Astrocyte (in vitro differentiated cells and primary cell): ENCODE measurements around the gene PLSCR2. TPM values are rescaled to one million over a fixed set of nuclear protein-coding genes. Genes with fewer than 3 reads are reported as not detected.
"Not testable (repeated sequence)": the region's sequence is repeated elsewhere in the genome, so short reads cannot be mapped to it uniquely, and the experiment has no call there.

Experiments used
- DNase-seq: peaks from one replicate; pipeline ENCODE4 v3.0.0-alpha.2; 2010; ENCODE audit warnings: low read depth
- FAIRE-seq: peaks from 2 replicates; lab custom pipeline; 2011; peaks lifted over from hg19 to GRCh38; lab: Jason Lieb, UNC
- H2AFZ ChIP-seq: 2 replicates; pipeline ENCODE4 v1.6.0; 2012; ENCODE audit warnings: low read depth, low read length, inconsistent platforms
- H3K27ac ChIP-seq: 2 replicates; pipeline ENCODE4 v1.5.1; 2011; ENCODE audit warnings: low read depth, low read length, inconsistent platforms
- H3K27me3 ChIP-seq: 2 replicates; pipeline ENCODE4 v1.6.0; 2011; ENCODE audit warnings: low read length, inconsistent platforms; ENCODE audit not compliant: insufficient read depth
- H3K36me3 ChIP-seq: 2 replicates; pipeline ENCODE4 v1.5.1; 2011; ENCODE audit warnings: low read length, inconsistent platforms; ENCODE audit not compliant: insufficient read depth
- H3K4me1 ChIP-seq: 2 replicates; pipeline ENCODE4 v1.5.1; 2011; ENCODE audit warnings: low read length, inconsistent platforms; ENCODE audit not compliant: insufficient read depth
- H3K4me2 ChIP-seq: 2 replicates; pipeline ENCODE4 v1.6.0; 2012; ENCODE audit warnings: low read length, inconsistent platforms
- H3K4me3 ChIP-seq: 2 replicates; pipeline ENCODE4 v1.5.1; 2011; ENCODE audit warnings: low read depth, mild to moderate bottlenecking, low read length, inconsistent platforms; ENCODE audit not compliant: insufficient read depth
- H3K79me2 ChIP-seq: 2 replicates; pipeline ENCODE4 v1.6.0; 2012; ENCODE audit warnings: mild to moderate bottlenecking, low read length, inconsistent platforms; ENCODE audit not compliant: insufficient read depth
- H3K9ac ChIP-seq: 2 replicates; pipeline ENCODE4 v1.6.0; 2012; ENCODE audit warnings: mild to moderate bottlenecking, low read length, inconsistent platforms
- H3K9me3 ChIP-seq: 2 replicates; pipeline ENCODE4 v1.5.1; 2012; ENCODE audit warnings: low read depth, mild to moderate bottlenecking, low read length, inconsistent platforms; ENCODE audit not compliant: insufficient read depth
- H4K20me1 ChIP-seq: 2 replicates; pipeline ENCODE4 v1.6.0; 2012; ENCODE audit warnings: low read length, inconsistent platforms; ENCODE audit not compliant: insufficient read depth
- H3K27ac Mint-ChIP-seq: one replicate; pipeline ENCODE4 v1.8.0; 2021; ENCODE audit warnings: mild to moderate bottlenecking, mixed read lengths; ENCODE audit not compliant: unreplicated experiment
- H3K27me3 Mint-ChIP-seq: one replicate; pipeline ENCODE4 v1.8.0; 2021; ENCODE audit warnings: low read depth, mixed read lengths; ENCODE audit not compliant: unreplicated experiment
- H3K36me3 Mint-ChIP-seq: one replicate; pipeline ENCODE4 v1.8.0; 2021; ENCODE audit warnings: low read depth, mixed read lengths; ENCODE audit not compliant: unreplicated experiment
- H3K4me1 Mint-ChIP-seq: one replicate; pipeline ENCODE4 v1.8.0; 2021; ENCODE audit warnings: low read depth, mixed read lengths; ENCODE audit not compliant: unreplicated experiment
- H3K4me3 Mint-ChIP-seq: one replicate; pipeline ENCODE4 v1.8.0; 2021; ENCODE audit warnings: mild to moderate bottlenecking, moderate library complexity, mixed read lengths; ENCODE audit not compliant: unreplicated experiment
- H3K9me3 Mint-ChIP-seq: one replicate; pipeline ENCODE4 v1.8.0; 2021; ENCODE audit warnings: mild to moderate bottlenecking, mixed read lengths; ENCODE audit not compliant: unreplicated experiment
- EZH2 ChIP-seq: IDR thresholded peaks from 2 replicates; pipeline ENCODE4 v1.6.1; 2012; ENCODE audit warnings: mild to moderate bottlenecking, low read length, inconsistent platforms; ENCODE audit not compliant: insufficient read depth
- total RNA-seq: library from RNA; stranded (reverse); gene quantifications from 2 replicates; pipeline ENCODE4 v1.2.1, GENCODE V29; 2021
- TF ChIP-seq, protein P1 (sequence below): IDR thresholded peaks from 2 replicates; pipeline ENCODE4 v1.5.1; 2011; ENCODE audit warnings: low read depth, mild to moderate bottlenecking, inconsistent platforms, low read length, moderate library complexity; ENCODE audit not compliant: insufficient read depth

PLSCR2 gene
- total RNA-seq, 1 donor from 2014 or later = not detected

DNA sequence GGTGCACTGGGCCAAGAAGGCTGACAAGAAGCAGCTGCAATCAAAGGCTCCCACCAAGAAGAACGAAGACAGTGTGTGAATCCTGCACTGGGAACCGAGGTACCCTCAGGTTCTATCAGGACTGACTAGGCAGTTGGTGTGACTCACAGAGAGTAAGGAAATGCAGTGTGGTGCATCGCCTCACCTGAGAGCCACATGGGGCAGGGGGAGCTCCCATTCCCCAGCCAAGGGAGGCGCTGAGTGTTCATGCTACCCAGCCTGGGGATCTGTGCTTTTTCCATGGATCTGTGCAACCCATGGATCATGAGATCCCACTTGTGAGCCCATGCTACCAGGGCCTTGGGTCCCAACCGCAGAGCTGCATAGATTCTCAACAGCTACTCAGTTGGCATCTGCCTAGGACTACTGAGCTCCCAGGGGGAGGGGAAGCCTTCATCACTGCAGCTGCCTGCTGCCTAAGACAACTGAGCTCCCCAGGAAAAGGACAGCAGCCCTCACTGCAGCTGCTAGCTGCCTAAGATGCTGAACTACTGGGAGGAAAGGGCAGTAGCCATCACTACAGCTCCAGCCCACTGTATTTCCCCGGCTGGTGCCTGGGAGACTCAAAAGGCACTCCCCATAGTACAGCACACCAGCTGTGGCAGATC is 6.9 kb upstream of the PLSCR2 start:
- Mint-ChIP-seq H3K27me3 (no peaks in the 10 kb centered on the region), H3K4me3 (no peak overlapping the region), H3K9me3 (peaks cover 7% of the 10 kb centered on the region), H3K36me3 (no peaks in the 10 kb centered on the region), H3K4me1 (no peaks in the 10 kb centered on the region), H3K27ac (no peak overlapping the region)
- H3K4me3 ChIP-seq = no peak overlapping the region
- no peaks in the 10 kb centered on the region for H3K9me3 ChIP-seq
- no peaks in the 10 kb centered on the region for H3K4me1 ChIP-seq
- H2AFZ ChIP-seq = no peak overlapping the region
- H3K27me3 ChIP-seq = no peaks in the 10 kb centered on the region
- no peaks in the 10 kb centered on the region for H3K79me2 ChIP-seq
- no peak overlapping the region for H3K9ac ChIP-seq
- no peak overlapping the region for H3K27ac ChIP-seq
- no peaks in the 10 kb centered on the region for H4K20me1 ChIP-seq
- TF ChIP-seq EZH2 = no peak
- TF ChIP-seq, protein P1, sequence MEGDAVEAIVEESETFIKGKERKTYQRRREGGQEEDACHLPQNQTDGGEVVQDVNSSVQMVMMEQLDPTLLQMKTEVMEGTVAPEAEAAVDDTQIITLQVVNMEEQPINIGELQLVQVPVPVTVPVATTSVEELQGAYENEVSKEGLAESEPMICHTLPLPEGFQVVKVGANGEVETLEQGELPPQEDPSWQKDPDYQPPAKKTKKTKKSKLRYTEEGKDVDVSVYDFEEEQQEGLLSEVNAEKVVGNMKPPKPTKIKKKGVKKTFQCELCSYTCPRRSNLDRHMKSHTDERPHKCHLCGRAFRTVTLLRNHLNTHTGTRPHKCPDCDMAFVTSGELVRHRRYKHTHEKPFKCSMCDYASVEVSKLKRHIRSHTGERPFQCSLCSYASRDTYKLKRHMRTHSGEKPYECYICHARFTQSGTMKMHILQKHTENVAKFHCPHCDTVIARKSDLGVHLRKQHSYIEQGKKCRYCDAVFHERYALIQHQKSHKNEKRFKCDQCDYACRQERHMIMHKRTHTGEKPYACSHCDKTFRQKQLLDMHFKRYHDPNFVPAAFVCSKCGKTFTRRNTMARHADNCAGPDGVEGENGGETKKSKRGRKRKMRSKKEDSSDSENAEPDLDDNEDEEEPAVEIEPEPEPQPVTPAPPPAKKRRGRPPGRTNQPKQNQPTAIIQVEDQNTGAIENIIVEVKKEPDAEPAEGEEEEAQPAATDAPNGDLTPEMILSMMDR = no peak
- H3K36me3 ChIP-seq = no peaks in the 10 kb centered on the region
- FAIRE-seq (no peak), DNase-seq (no peak)
- H3K4me2 ChIP-seq = no peak overlapping the region

DNA sequence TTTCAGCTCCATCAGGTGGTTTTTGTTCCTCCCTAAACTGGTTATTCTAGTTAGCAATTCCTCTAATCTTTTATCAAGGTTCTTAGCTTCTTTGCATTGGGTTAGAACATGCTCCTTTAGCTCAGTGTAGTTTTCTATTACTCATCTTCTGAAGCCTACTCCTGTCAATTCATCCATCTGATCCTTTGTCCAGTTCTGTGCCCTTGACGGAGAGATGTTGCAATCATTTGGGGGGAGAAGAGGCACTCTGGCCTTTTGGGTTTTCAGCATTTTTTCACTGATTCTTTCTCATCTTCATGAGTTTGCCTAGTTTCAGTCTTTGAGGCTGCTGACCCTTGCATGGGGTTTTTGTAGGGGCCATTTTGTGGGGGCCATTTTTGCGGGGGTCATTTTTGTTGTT is 5.6 kb upstream of the PLSCR2 start:
- H3K36me3 Mint-ChIP-seq, H3K27me3 ChIP-seq, H3K4me1 Mint-ChIP-seq, H3K9me3 Mint-ChIP-seq, H3K79me2 ChIP-seq, H3K4me3 Mint-ChIP-seq, FAIRE-seq, H3K36me3 ChIP-seq, H3K4me3 ChIP-seq, H4K20me1 ChIP-seq, H2AFZ ChIP-seq, H3K4me2 ChIP-seq, H3K9me3 ChIP-seq, DNase-seq, H3K27me3 Mint-ChIP-seq, H3K27ac ChIP-seq, H3K4me1 ChIP-seq, H3K9ac ChIP-seq, H3K27ac Mint-ChIP-seq: not testable (repeated sequence)

DNA sequence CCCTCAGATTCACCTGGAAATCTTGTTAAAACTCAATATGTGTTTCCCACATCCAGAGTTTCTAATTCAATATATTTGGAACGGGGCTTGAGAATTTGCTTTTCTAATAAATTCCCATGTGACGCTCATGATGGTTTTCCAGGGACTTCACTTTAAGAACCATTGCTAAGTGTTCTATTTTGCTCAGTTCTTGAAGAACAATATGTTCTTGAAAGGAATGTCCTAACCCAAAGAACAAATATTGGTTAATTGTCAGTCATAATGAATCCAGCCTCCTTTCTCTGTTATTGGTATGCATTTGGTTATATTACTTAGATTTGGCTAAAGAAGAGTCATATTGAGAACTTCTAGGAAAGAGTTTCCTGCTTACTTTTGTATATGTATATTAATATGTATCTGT is 4.4 kb upstream of the PLSCR2 start:
- H3K27me3 ChIP-seq = no peaks in the 10 kb centered on the region
- H3K27ac ChIP-seq = no peak overlapping the region
- H3K4me1 Mint-ChIP-seq = no peaks in the 10 kb centered on the region

More for the DNA sequence above, 4.4 kb upstream of the PLSCR2 start:
- Histone ChIP-seq H3K4me1 (no peaks in the 10 kb centered on the region), H3K4me2 (no peak overlapping the region), H2AFZ (no peak overlapping the region), H3K9me3 (no peaks in the 10 kb centered on the region), H3K36me3 (no peaks in the 10 kb centered on the region), H3K9ac (no peak overlapping the region), H4K20me1 (no peaks in the 10 kb centered on the region), H3K79me2 (no peaks in the 10 kb centered on the region), H3K4me3 (no peak overlapping the region)
- TF ChIP-seq, protein P1 = no peak
- no peak for TF ChIP-seq EZH2
- Mint-ChIP-seq H3K27ac (no peak overlapping the region), H3K36me3 (no peaks in the 10 kb centered on the region), H3K27me3 (no peaks in the 10 kb centered on the region), H3K4me3 (no peak overlapping the region), H3K9me3 (peaks cover 4% of the 10 kb centered on the region)
- no peak for DNase-seq
- no peak for FAIRE-seq
